Measurements from ENCODE around the gene ACR. TPM values are rescaled to one million over a fixed set of nuclear protein-coding genes. Genes with fewer than 3 reads are reported as not detected.
A peak's percentile ranks its signal among the peaks of the same experiment; 100 is the strongest.
"Not testable (repeated sequence)": the region's sequence is repeated elsewhere in the genome, so short reads cannot be mapped to it uniquely, and the experiment has no call there.

Gene ACR
- total RNA-seq, 8 experiments from 2014 or later: 0.33 to 1.00 (median 0.63) TPM; not detected in 4

DNA sequence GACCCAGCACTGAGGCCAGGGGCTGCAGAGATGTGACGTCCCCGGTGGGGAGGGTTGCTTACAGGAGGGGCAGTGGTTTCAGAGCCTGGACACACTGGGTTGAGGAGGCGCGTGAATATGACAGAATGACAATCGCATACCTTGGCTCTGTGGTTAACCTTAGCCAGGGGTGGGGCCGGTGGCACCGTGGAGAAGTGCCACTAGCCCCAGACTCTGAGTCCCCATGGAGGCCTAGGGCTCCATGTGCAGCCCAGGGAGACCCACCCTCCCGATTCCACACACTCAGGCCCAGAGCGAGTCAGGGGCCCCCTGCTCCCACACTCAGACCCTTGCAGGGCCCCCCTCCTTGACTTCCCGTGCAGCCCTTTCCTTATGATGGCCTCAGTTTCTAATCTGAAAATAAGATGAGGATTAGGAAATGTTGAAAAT is 3.6 kb upstream of the ACR start:
- WGBS, 10 experiments: 71 to 80% (median 78%) methylated on average over 1 to 7 of the region's 10 CpGs; no CpG with 5 or more reads in 5 of the 10 experiments
- H3K27ac ChIP-seq: peak overlapping the region; percentile 74 to 77
- H3K4me1 ChIP-seq (replicated peaks in 1 of 2): peaks cover 19 to 23% of the 10 kb centered on the region in 2 donors
- no peak for ATAC-seq (replicated peaks in 6 of 8)
- in situ Hi-C loops (cut with MboI; ENCODE audit: low pct_unique_long_range_greater_than_20kb in 2 of 9, low sequenced_read_pairs in 9 of 9, unreplicated experiment in 9 of 9): no loop called here
- no peak overlapping the region for H3K4me3 ChIP-seq

GRCh38 chr22:50734986-50735738 is 2.8 kb upstream of the ACR start:
- ATAC-seq (replicated peaks in 6 of 8): no peak
- Histone ChIP-seq H3K27ac (no peak overlapping the region), H3K4me1 (replicated peaks in 1 of 2) (peaks cover 19 to 23% of the 10 kb centered on the region in 2 donors), H3K4me3 (no peak overlapping the region)
- in situ Hi-C loops (cut with MboI; ENCODE audit: low pct_unique_long_range_greater_than_20kb in 2 of 9, low sequenced_read_pairs in 9 of 9, unreplicated experiment in 9 of 9): no loop called here
- WGBS, 10 experiments: 44 to 100% (median 80%) methylated on average over 1 to 7 of the region's 13 CpGs; no CpG with 5 or more reads in 4 of the 10 experiments

- peaks cover 19 to 23% of the 10 kb centered on the region in 2 donors for H3K4me1 ChIP-seq (replicated peaks in 1 of 2)
- 70 to 84% (median 80%) methylated on average over 1 to 5 of the region's 6 CpGs; no CpG with 5 or more reads in 5 of the 10 experiments for WGBS, 10 experiments
- no peak overlapping the region for H3K27ac ChIP-seq
- no peak for ATAC-seq (replicated peaks in 6 of 8)
- in situ Hi-C loops (cut with MboI; ENCODE audit: low pct_unique_long_range_greater_than_20kb in 2 of 9, low sequenced_read_pairs in 9 of 9, unreplicated experiment in 9 of 9): no loop called here
- H3K4me3 ChIP-seq: no peak overlapping the region
Measured at GRCh38 chr22:50735739-50736030, 2.3 kb upstream of the ACR start.

DNA sequence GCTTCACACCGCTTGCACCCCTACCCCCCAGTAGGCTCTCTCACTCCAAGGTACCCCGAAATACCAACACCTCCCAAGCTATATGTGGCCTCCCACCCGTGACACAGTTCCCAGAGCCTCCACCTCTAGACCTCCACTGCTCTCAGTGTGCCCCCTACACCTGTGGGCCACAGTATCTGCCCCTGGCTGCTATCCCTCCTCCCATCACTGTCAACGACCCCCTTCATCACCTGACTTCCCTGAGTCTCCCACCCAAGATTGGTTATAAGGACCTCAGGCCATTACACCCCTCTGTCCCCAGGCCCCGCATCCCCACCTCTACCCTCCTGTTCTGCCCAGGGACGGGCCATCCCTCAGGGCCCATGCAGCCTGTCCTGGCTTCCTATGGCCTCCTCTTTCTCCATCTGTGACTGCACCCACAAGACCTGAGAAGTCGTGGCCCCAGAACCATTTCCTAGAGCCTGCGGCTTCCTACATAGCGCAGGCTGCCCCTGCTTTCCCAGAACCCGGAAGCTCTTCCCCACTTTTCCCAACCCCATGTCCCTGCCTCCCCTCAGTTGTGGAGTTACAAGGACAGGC is 734 bp downstream of the ACR start:
- H3K4me3 ChIP-seq: no peak overlapping the region
- 93 to 100% (median 100%) methylated on average over 1 to 3 of the region's 10 CpGs; no CpG with 5 or more reads in 6 of the 10 experiments for WGBS, 10 experiments
- in situ Hi-C loops (cut with MboI; ENCODE audit: low pct_unique_long_range_greater_than_20kb in 2 of 9, low sequenced_read_pairs in 9 of 9, unreplicated experiment in 9 of 9): no loop called here
- no peak overlapping the region for H3K27ac ChIP-seq
- peaks cover 7% of the 10 kb centered on the region in 2 donors for H3K4me1 ChIP-seq (replicated peaks in 1 of 2)
- no peak for ATAC-seq (replicated peaks in 6 of 8)

DNA sequence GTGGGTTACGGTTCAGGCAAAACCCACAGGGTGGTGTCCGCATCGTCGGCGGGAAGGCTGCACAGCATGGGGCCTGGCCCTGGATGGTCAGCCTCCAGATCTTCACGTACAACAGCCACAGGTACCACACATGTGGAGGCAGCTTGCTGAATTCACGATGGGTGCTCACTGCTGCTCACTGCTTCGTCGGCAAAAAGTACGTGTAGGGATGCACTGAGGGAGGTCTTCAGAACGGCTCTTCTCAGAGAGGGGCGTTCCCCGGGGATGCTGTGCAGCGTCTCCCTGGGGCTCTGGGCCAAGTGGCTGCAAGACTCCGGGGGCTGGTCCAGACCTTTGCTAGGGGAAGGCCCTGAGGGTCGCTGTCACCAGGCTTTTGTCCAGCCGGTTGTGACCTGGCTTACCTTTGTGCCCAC is 1.3 kb downstream of the ACR start:
- WGBS, 10 experiments: 44 to 80% (median 55%) methylated on average over 1 to 9 of the region's 17 CpGs; no CpG with 5 or more reads in 6 of the 10 experiments
- Histone ChIP-seq H3K4me1 (replicated peaks in 1 of 2) (peaks cover 2% of the 10 kb centered on the region in 2 donors), H3K4me3 (no peak overlapping the region), H3K27ac (no peak overlapping the region)
- ATAC-seq (replicated peaks in 6 of 8): no peak
- in situ Hi-C loops (cut with MboI; ENCODE audit: low pct_unique_long_range_greater_than_20kb in 2 of 9, low sequenced_read_pairs in 9 of 9, unreplicated experiment in 9 of 9): no loop called here

- 40 to 73% (median 56%) methylated on average over 1 to 8 of the region's 12 CpGs; no CpG with 5 or more reads in 7 of the 10 experiments for WGBS, 10 experiments
- Histone ChIP-seq H3K4me3 (no peak overlapping the region), H3K4me1 (replicated peaks in 1 of 2) (no peaks in the 10 kb centered on the region), H3K27ac (no peak overlapping the region)
- ATAC-seq (replicated peaks in 6 of 8): peak in 5 of 8 experiments; percentile 67 to 78 (median 72)
- in situ Hi-C loops (cut with MboI; ENCODE audit: low pct_unique_long_range_greater_than_20kb in 2 of 9, low sequenced_read_pairs in 9 of 9, unreplicated experiment in 9 of 9): no loop called here
Measured at GRCh38 chr22:50739894-50740293, 1.9 kb downstream of the ACR start.

- H3K4me3 ChIP-seq; H3K27ac ChIP-seq; ATAC-seq (replicated peaks in 6 of 8); H3K4me1 ChIP-seq (replicated peaks in 1 of 2); in situ Hi-C loops (cut with MboI; ENCODE audit: low pct_unique_long_range_greater_than_20kb in 2 of 9, low sequenced_read_pairs in 9 of 9, unreplicated experiment in 9 of 9): not testable (repeated sequence)
- 60 to 65% methylated on average over 2 of the region's 5 CpGs; no CpG with 5 or more reads in 8 of the 10 experiments for WGBS, 10 experiments
Measured at GRCh38 chr22:50740714-50741113, 2.7 kb downstream of the ACR start.

DNA sequence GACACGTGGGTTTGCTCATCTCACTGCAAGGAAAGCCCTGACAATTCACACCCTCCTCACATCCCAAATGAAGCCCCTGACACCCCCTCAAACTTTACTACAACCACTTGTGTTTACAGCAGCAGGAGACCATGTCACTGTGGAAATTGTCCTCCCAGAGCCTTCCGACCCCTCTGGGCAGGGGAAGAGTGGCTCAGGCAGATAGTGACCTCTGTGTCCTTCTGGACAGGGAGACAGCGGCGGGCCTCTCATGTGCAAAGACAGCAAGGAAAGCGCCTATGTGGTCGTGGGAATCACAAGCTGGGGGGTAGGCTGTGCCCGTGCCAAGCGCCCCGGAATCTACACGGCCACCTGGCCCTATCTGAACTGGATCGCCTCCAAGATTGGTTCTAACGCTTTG is 6.4 kb downstream of the ACR start:
- H3K4me1 ChIP-seq (replicated peaks in 1 of 2); H3K4me3 ChIP-seq; in situ Hi-C loops (cut with MboI; ENCODE audit: low pct_unique_long_range_greater_than_20kb in 2 of 9, low sequenced_read_pairs in 9 of 9, unreplicated experiment in 9 of 9); H3K27ac ChIP-seq; ATAC-seq (replicated peaks in 6 of 8): not testable (repeated sequence)
- no CpG with 5 or more reads among the region's 12 CpGs for WGBS, 10 experiments

- 100% methylated on average over 1 of the region's 1 CpG; no CpG with 5 or more reads in 9 of the 10 experiments for WGBS, 10 experiments
- peak in 3 of 8 experiments; percentile 18 to 95 (median 87) for ATAC-seq (replicated peaks in 6 of 8)
- H3K4me3 ChIP-seq; in situ Hi-C loops (cut with MboI; ENCODE audit: low pct_unique_long_range_greater_than_20kb in 2 of 9, low sequenced_read_pairs in 9 of 9, unreplicated experiment in 9 of 9); H3K4me1 ChIP-seq (replicated peaks in 1 of 2); H3K27ac ChIP-seq: not testable (repeated sequence)
Measured at GRCh38 chr22:50747521-50747920, 9.5 kb downstream of the ACR start.

DNA sequence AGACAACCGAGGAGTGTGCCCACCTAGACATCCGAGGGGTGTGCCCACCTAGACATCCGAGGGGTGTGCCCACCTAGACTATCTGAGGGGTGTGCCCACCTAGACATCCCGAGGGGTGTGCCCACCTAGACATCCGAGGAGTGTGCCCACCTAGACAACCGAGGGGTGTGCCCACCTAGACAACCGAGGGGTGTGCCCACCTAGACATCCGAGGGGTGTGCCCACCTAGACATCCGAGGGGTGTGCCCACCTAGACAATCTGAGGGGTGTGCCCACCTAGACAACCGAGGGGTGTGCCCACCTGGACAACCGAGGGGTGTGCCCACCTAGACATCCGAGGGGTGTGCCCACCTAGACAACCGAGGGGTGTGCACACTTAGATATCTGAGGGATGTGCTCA is 10.6 kb downstream of the ACR start:
- H3K4me1 ChIP-seq (replicated peaks in 1 of 2); ATAC-seq (replicated peaks in 6 of 8); in situ Hi-C loops (cut with MboI; ENCODE audit: low pct_unique_long_range_greater_than_20kb in 2 of 9, low sequenced_read_pairs in 9 of 9, unreplicated experiment in 9 of 9); H3K4me3 ChIP-seq; H3K27ac ChIP-seq: not testable (repeated sequence)
- WGBS, 10 experiments: 60 to 100% (median 62%) methylated on average over 1 to 2 of the region's 13 CpGs; no CpG with 5 or more reads in 7 of the 10 experiments

DNA sequence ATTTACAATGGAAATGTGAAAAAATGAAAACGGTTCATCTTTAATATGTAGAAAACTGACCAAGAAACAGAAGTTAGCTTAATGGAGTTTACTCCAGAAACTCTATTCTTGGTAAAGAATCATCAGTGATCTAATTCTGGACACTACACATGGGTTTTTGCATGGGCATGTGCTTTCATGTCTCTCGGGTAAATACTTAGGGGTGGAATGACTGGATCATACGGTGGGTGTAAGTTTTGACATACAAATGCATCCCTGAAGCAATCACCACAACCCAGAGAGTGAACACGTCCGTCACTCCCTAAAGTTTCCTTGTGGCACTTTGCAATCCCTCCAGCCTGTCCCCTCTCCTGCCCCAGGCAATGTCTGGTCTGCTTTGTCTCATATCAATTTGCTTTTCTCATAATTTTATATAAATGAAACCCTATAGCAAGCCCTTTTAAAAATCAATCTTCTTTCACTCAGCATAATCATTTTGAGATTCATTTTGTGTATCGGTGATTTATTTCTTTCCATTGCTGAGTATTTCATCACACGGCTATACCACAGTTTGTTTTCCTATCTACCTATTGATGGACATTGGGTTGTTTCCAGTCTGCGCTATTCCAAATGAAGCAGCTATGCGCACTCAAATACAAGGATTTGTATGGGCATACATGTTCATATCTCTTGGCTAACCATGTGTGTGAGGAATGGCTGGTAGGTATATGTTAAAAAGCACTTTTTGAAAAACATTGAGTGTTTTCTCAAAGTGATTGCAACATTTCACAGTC is 11.5 kb downstream of the ACR start:
- peak in 7 of 8 experiments; percentile 23 to 71 (median 43) for ATAC-seq (replicated peaks in 6 of 8)
- H3K4me3 ChIP-seq; in situ Hi-C loops (cut with MboI; ENCODE audit: low pct_unique_long_range_greater_than_20kb in 2 of 9, low sequenced_read_pairs in 9 of 9, unreplicated experiment in 9 of 9); H3K27ac ChIP-seq; H3K4me1 ChIP-seq (replicated peaks in 1 of 2): not testable (repeated sequence)
- WGBS, 10 experiments: 0 to 100% (median 60%) methylated on average over 1 to 4 of the region's 9 CpGs; no CpG with 5 or more reads in 1 of the 10 experiments

- H3K4me3 ChIP-seq; H3K4me1 ChIP-seq (replicated peaks in 1 of 2); ATAC-seq (replicated peaks in 6 of 8); H3K27ac ChIP-seq; in situ Hi-C loops (cut with MboI; ENCODE audit: low pct_unique_long_range_greater_than_20kb in 2 of 9, low sequenced_read_pairs in 9 of 9, unreplicated experiment in 9 of 9): not testable (repeated sequence)
- 83 to 97% (median 95%) methylated on average over 7 to 14 of the region's 20 CpGs; no CpG with 5 or more reads in 6 of the 10 experiments for WGBS, 10 experiments
Measured at GRCh38 chr22:50755251-50755650, 17.2 kb downstream of the ACR start.

DNA sequence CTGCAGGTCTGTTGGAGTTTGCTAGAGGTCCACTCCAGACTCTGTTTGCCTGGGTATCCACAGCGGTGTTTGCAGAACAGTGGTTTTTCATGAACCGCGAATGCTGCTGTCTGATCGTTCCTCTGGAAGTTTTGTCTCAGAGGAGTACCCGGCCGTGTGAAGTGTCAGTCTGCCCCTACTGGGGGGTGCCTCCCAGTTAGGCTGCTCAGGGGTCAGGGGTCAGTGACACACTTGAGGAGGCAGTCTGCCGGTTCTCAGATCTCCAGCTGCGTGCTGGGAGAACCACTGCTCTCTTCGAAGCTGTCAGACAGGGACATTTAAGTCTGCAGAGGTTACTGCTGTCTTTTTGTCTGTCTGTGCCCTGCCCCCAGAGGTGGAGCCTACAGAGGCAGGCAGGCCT is 18.4 kb downstream of the ACR start:
- no CpG with 5 or more reads among the region's 9 CpGs for WGBS, 10 experiments
- in situ Hi-C loops (cut with MboI; ENCODE audit: low pct_unique_long_range_greater_than_20kb in 2 of 9, low sequenced_read_pairs in 9 of 9, unreplicated experiment in 9 of 9); H3K27ac ChIP-seq; H3K4me1 ChIP-seq (replicated peaks in 1 of 2); ATAC-seq (replicated peaks in 6 of 8): not testable (repeated sequence)
- H3K4me3 ChIP-seq: peak overlapping the region in 1 of 5 donors; percentile 45
